ENCODE measurements around the gene NOX3. TPM values are rescaled to one million over a fixed set of nuclear protein-coding genes. Genes with fewer than 3 reads are reported as not detected.
"Not testable (repeated sequence)": the region's sequence is repeated elsewhere in the genome, so short reads cannot be mapped to it uniquely, and the experiment has no call there.

NOX3 gene
- total RNA-seq, 1 experiment from 2014 or later, result not detected

GRCh38 chr6:155472886-155473285 is 17.2 kb upstream of the NOX3 start:
- H3K4me1 Mint-ChIP-seq, result no peaks in the 10 kb centered on the region
- no peak for DNase-seq
- H4K5ac ChIP-seq (ENCODE audit: insufficient read length, low read depth, low read length), result no peak overlapping the region
- H3K9ac ChIP-seq (ENCODE audit: extremely low read depth, insufficient read length, low read length), result no peak overlapping the region
- no peak overlapping the region for H3K23ac ChIP-seq (ENCODE audit: insufficient read length, low read depth, low read length)
- H3K27me3 Mint-ChIP-seq (ENCODE audit: low read depth), result no peaks in the 10 kb centered on the region
- H3K18ac ChIP-seq (ENCODE audit: insufficient read length, low read depth, low read length), result no peak overlapping the region
- H2BK5ac ChIP-seq (ENCODE audit: insufficient read length, low read length), result no peak overlapping the region
- H4K8ac ChIP-seq (replicated peaks; ENCODE audit: insufficient read length, low read depth, low read length), result no peak overlapping the region
- no peak overlapping the region for H3K4me3 Mint-ChIP-seq
- no peaks in the 10 kb centered on the region for H3K4me1 ChIP-seq (ENCODE audit: insufficient read depth, low read length)
- H3K27ac ChIP-seq (ENCODE audit: insufficient read length, low read depth, low read length), result no peak overlapping the region
- peaks cover 20 to 23% of the 10 kb centered on the region in 2 experiments for H3K9me3 Mint-ChIP-seq
- H2AFZ ChIP-seq (ENCODE audit: low read length), result no peak overlapping the region
- TF ChIP-seq CTCF (conservative IDR thresholded peaks at IDR 0.05), result no peak
- H2BK12ac ChIP-seq (ENCODE audit: insufficient read length, low read depth, low read length), result no peak overlapping the region
- no peak overlapping the region for H3T11ph ChIP-seq (ENCODE audit: low read length)
- peaks cover 5 to 29% (median 10%) of the 10 kb centered on the region in 3 experiments; a peak in 5 of 7 replicates for H3K36me3 Mint-ChIP-seq (ENCODE audit: insufficient read depth in 1 of 3, low read depth in 3 of 3)
- H3K4me2 ChIP-seq (ENCODE audit: insufficient read depth, insufficient read length, low read length), result no peak overlapping the region
- H3K79me1 ChIP-seq (ENCODE audit: insufficient read depth, low read depth, low read length, poor library complexity, severe bottlenecking), result no peaks in the 10 kb centered on the region
- H3K4ac ChIP-seq (ENCODE audit: low read depth, low read length), result no peak overlapping the region
- no peak overlapping the region for H3K56ac ChIP-seq (ENCODE audit: insufficient read length, low read depth, low read length)
- no peak overlapping the region for H2BK20ac ChIP-seq (ENCODE audit: low read depth, low read length, poor library complexity, severe bottlenecking)
- no peaks in the 10 kb centered on the region for H3K27me3 ChIP-seq (ENCODE audit: insufficient read depth, low read length)
- H2AK5ac ChIP-seq (ENCODE audit: insufficient read length, low read length), result no peak overlapping the region
- H3K79me2 ChIP-seq (ENCODE audit: insufficient read depth, low read length), result no peaks in the 10 kb centered on the region
- no peak overlapping the region for H3K27ac Mint-ChIP-seq
- H3K9me3 ChIP-seq (ENCODE audit: control insufficient read depth, low read depth, low read length), result no peaks in the 10 kb centered on the region
- no peaks in the 10 kb centered on the region for H4K20me1 ChIP-seq (ENCODE audit: control insufficient read depth, insufficient read depth, insufficient read length)
- no peak overlapping the region for H4K91ac ChIP-seq (ENCODE audit: insufficient read length, low read depth, low read length)
- WGBS (ENCODE audit: extremely low coverage, insufficient read length, low lambda C conversion rate), result no CpG with 5 or more reads among the region's 1 CpG
- H3K23me2 ChIP-seq (ENCODE audit: insufficient read length, low read depth, low read length, poor library complexity, severe bottlenecking), result no peaks in the 10 kb centered on the region
- H2BK15ac ChIP-seq (ENCODE audit: low read depth, low read length), result no peak overlapping the region
- no peak overlapping the region for H2BK120ac ChIP-seq (ENCODE audit: low read depth, low read length, poor library complexity, severe bottlenecking)
- H3K14ac ChIP-seq (ENCODE audit: insufficient read depth, low read length), result no peak overlapping the region

- H2BK15ac ChIP-seq (ENCODE audit: low read depth, low read length); H3K27ac Mint-ChIP-seq; H3K23ac ChIP-seq (ENCODE audit: insufficient read length, low read depth, low read length); H3K4me3 Mint-ChIP-seq; H3K9me3 ChIP-seq (ENCODE audit: control insufficient read depth, low read depth, low read length); H4K20me1 ChIP-seq (ENCODE audit: control insufficient read depth, insufficient read depth, insufficient read length); H3K79me2 ChIP-seq (ENCODE audit: insufficient read depth, low read length); H3T11ph ChIP-seq (ENCODE audit: low read length); H3K27ac ChIP-seq (ENCODE audit: insufficient read length, low read depth, low read length); H3K23me2 ChIP-seq (ENCODE audit: insufficient read length, low read depth, low read length, poor library complexity, severe bottlenecking); H2BK120ac ChIP-seq (ENCODE audit: low read depth, low read length, poor library complexity, severe bottlenecking); H3K4ac ChIP-seq (ENCODE audit: low read depth, low read length); H3K4me1 ChIP-seq (ENCODE audit: insufficient read depth, low read length); H4K91ac ChIP-seq (ENCODE audit: insufficient read length, low read depth, low read length); DNase-seq; H3K27me3 ChIP-seq (ENCODE audit: insufficient read depth, low read length); H3K9ac ChIP-seq (ENCODE audit: extremely low read depth, insufficient read length, low read length); H2AK5ac ChIP-seq (ENCODE audit: insufficient read length, low read length); H2AFZ ChIP-seq (ENCODE audit: low read length); H3K4me2 ChIP-seq (ENCODE audit: insufficient read depth, insufficient read length, low read length); H2BK12ac ChIP-seq (ENCODE audit: insufficient read length, low read depth, low read length); H2BK5ac ChIP-seq (ENCODE audit: insufficient read length, low read length); H4K5ac ChIP-seq (ENCODE audit: insufficient read length, low read depth, low read length); H4K8ac ChIP-seq (replicated peaks; ENCODE audit: insufficient read length, low read depth, low read length); H3K79me1 ChIP-seq (ENCODE audit: insufficient read depth, low read depth, low read length, poor library complexity, severe bottlenecking); H2BK20ac ChIP-seq (ENCODE audit: low read depth, low read length, poor library complexity, severe bottlenecking); H3K14ac ChIP-seq (ENCODE audit: insufficient read depth, low read length); H3K56ac ChIP-seq (ENCODE audit: insufficient read length, low read depth, low read length); H3K4me1 Mint-ChIP-seq; H3K18ac ChIP-seq (ENCODE audit: insufficient read length, low read depth, low read length); H3K27me3 Mint-ChIP-seq (ENCODE audit: low read depth): not testable (repeated sequence)
- peaks cover 30 to 34% of the 10 kb centered on the region in 2 experiments for H3K9me3 Mint-ChIP-seq
- H3K36me3 Mint-ChIP-seq (ENCODE audit: insufficient read depth in 1 of 3, low read depth in 3 of 3), result peaks cover 10 to 45% (median 19%) of the 10 kb centered on the region in 3 experiments; a peak in 6 of 7 replicates
- WGBS (ENCODE audit: extremely low coverage, insufficient read length, low lambda C conversion rate), result no CpG with 5 or more reads among the region's 5 CpGs
These were observed 15.5 kb upstream of the NOX3 start for GRCh38 chr6:155470979-155471616.
